ENCODE results near the gene ANKRD12.

- TF ChIP-seq CTCF (IDR thresholded peaks at IDR 0.05 in 2 of 3, conservative IDR thresholded peaks at IDR 0.05 in 1 of 3; ENCODE audit: borderline replicate concordance in 1 of 3, insufficient read depth in 1 of 3, low read depth in 2 of 3, low read length in 2 of 3) (no peak), ATF3 (IDR thresholded peaks at IDR 0.05) (no peak), POLR2A (IDR thresholded peaks at IDR 0.05; ENCODE audit: borderline replicate concordance, extremely low read depth, insufficient read depth, insufficient read length) (no peak), EZH2 (IDR thresholded peaks at IDR 0.05) (no peak), POLR2AphosphoS5 (IDR thresholded peaks at IDR 0.05; ENCODE audit: low read depth, low read length) (no peak), YY1 (IDR thresholded peaks at IDR 0.05; ENCODE audit: extremely low read depth, insufficient replicate concordance, low read depth, low read length) (no peak), MAX (IDR thresholded peaks at IDR 0.05) (no peak), SP1 (IDR thresholded peaks at IDR 0.05; ENCODE audit: low read depth) (no peak), REST (IDR thresholded peaks at IDR 0.05; ENCODE audit: low read depth) (no peak), ZNF274 (IDR thresholded peaks at IDR 0.05; ENCODE audit: low read depth, low read length) (no peak), ZFX (IDR thresholded peaks at IDR 0.05) (no peak), JUND (IDR thresholded peaks at IDR 0.05) (no peak), ZBTB33 (IDR thresholded peaks at IDR 0.05; ENCODE audit: extremely low read depth, insufficient replicate concordance, low read length) (no peak), EZH2phosphoT487 (IDR thresholded peaks at IDR 0.05; ENCODE audit: borderline replicate concordance) (no peak)
Measured at GRCh38 chr18:9325716-9326115, 189.1 kb downstream of the ANKRD12 start.
